Colonic mucosa (tissue), 4 donors: Measurements from ENCODE around the gene ADAMTS17. TPM values are rescaled to one million over a fixed set of nuclear protein-coding genes. Genes with fewer than 3 reads are reported as not detected.
"Not testable (repeated sequence)": the region's sequence is repeated elsewhere in the genome, so short reads cannot be mapped to it uniquely, and the experiment has no call there.

Experiments
- DNase-seq: peaks from one replicate; pipeline ENCODE4 v3.0.0-alpha.2; 2020
- H3K27ac ChIP-seq: fragments of 200-600 bp; one replicate; pipeline ENCODE4 v1.8.0; 2021
- H3K27me3 ChIP-seq: fragments of 200-600 bp; one replicate; pipeline ENCODE4 v1.8.0; 2021
- H3K36me3 ChIP-seq: fragments of 200-600 bp; one replicate; pipeline ENCODE4 v1.8.0; 2021
- H3K4me1 ChIP-seq: fragments of 200-600 bp; one replicate; pipeline ENCODE4 v1.8.0; 2021; ENCODE audit warnings: mild to moderate bottlenecking
- H3K4me3 ChIP-seq: fragments of 200-600 bp; one replicate; pipeline ENCODE4 v1.8.0; 2021
- H3K9ac ChIP-seq, 2 donors: one replicate each; pipeline ENCODE4 v1.7.0; 2013; ENCODE audit warnings: control low read depth in 2 of 2, low read depth in 2 of 2, low read length in 2 of 2
- H3K9me3 ChIP-seq: fragments of 200-600 bp; one replicate; pipeline ENCODE4 v1.8.0; 2021
- CTCF ChIP-seq: fragments of 200-600 bp; IDR thresholded peaks from one replicate; pipeline ENCODE4 v1.8.0; 2022; ENCODE audit warnings: antibody characterized with exemption, mild to moderate bottlenecking
- intact Hi-C: fragments of 100-400 bp; cut with DNase I; formaldehyde crosslinking; loops from one replicate; pipeline ENCODE4 v1.14.1; 2022
- total RNA-seq, 2 donors: library from RNA; stranded (reverse); fragmentation: NEBNext Ultra II Directional in 1 of 2; extraction: Animal tissue kit (Norgen Biotek cat#: 25700) in 1 of 2; gene quantifications; one replicate each; pipeline ENCODE4 v1.2.1, GENCODE V29; 2021
- donor health status: healthy.
- donor health status: DM: no; HTN: no; CAD: no.
- donor health status: DM: no; HTN: no; CAD: no.

The ADAMTS17 gene
- total RNA-seq, 2 donors from 2014 or later = 4.2 to 8.3 TPM

GRCh38 chr15:100073982-100074381 lies 267.8 kb downstream of the ADAMTS17 start:
- intact Hi-C loops = no loop called here
- no peaks in the 10 kb centered on the region for H3K9me3 ChIP-seq
- H3K36me3 ChIP-seq = no peaks in the 10 kb centered on the region
- TF ChIP-seq CTCF = no peak
- H3K4me1 ChIP-seq = no peaks in the 10 kb centered on the region
- no peak overlapping the region for H3K4me3 ChIP-seq
- DNase-seq = no peak
- H3K27me3 ChIP-seq = no peaks in the 10 kb centered on the region
- no peak overlapping the region for H3K9ac ChIP-seq
- H3K27ac ChIP-seq = no peak overlapping the region

- H3K9me3 ChIP-seq, H3K9ac ChIP-seq, H3K27ac ChIP-seq, H3K4me1 ChIP-seq, H3K4me3 ChIP-seq, intact Hi-C loops, DNase-seq, H3K36me3 ChIP-seq, H3K27me3 ChIP-seq: not testable (repeated sequence)
Measured at GRCh38 chr15:100066521-100067280, 275.1 kb downstream of the ADAMTS17 start.

- DNase-seq = no peak
- H3K4me1 ChIP-seq = no peaks in the 10 kb centered on the region
- TF ChIP-seq CTCF = no peak
- no peaks in the 10 kb centered on the region for H3K9me3 ChIP-seq
- no peak overlapping the region for H3K27ac ChIP-seq
- no peak overlapping the region for H3K9ac ChIP-seq
- intact Hi-C loops = no loop called here
- H3K36me3 ChIP-seq = no peaks in the 10 kb centered on the region
- H3K27me3 ChIP-seq = no peaks in the 10 kb centered on the region
- H3K4me3 ChIP-seq = no peak overlapping the region
Measured at GRCh38 chr15:100061944-100062343, 279.8 kb downstream of the ADAMTS17 start.

GRCh38 chr15:100060276-100060926 lies 281.4 kb downstream of the ADAMTS17 start:
- TF ChIP-seq CTCF = no peak
- H3K27me3 ChIP-seq = no peaks in the 10 kb centered on the region
- DNase-seq = no peak
- no peak overlapping the region for H3K9ac ChIP-seq
- H3K9me3 ChIP-seq = no peaks in the 10 kb centered on the region
- no peaks in the 10 kb centered on the region for H3K36me3 ChIP-seq
- no peaks in the 10 kb centered on the region for H3K4me1 ChIP-seq
- no peak overlapping the region for H3K4me3 ChIP-seq
- intact Hi-C loops = no loop called here
- no peak overlapping the region for H3K27ac ChIP-seq

GRCh38 chr15:100059521-100059920 lies 282.3 kb downstream of the ADAMTS17 start:
- no peaks in the 10 kb centered on the region for H3K36me3 ChIP-seq
- no peak for TF ChIP-seq CTCF
- H3K4me3 ChIP-seq = no peak overlapping the region
- no peaks in the 10 kb centered on the region for H3K27me3 ChIP-seq
- H3K27ac ChIP-seq = no peak overlapping the region
- H3K4me1 ChIP-seq = no peaks in the 10 kb centered on the region
- intact Hi-C loops = no loop called here
- no peak for DNase-seq
- no peak overlapping the region for H3K9ac ChIP-seq
- no peaks in the 10 kb centered on the region for H3K9me3 ChIP-seq

- Histone ChIP-seq H3K36me3 (no peaks in the 10 kb centered on the region), H3K4me3 (no peak overlapping the region), H3K9me3 (no peaks in the 10 kb centered on the region), H3K9ac (no peak overlapping the region), H3K27me3 (no peaks in the 10 kb centered on the region), H3K4me1 (no peaks in the 10 kb centered on the region), H3K27ac (no peak overlapping the region)
- TF ChIP-seq CTCF = no peak
- DNase-seq = no peak
- intact Hi-C loops = no loop called here
Measured at GRCh38 chr15:100059094-100059493, 282.7 kb downstream of the ADAMTS17 start.
